HG03159 (cell line): Measurements from ENCODE around the gene YIPF5.

ENCODE experiments used
- ATAC-seq: cut with Tn5 transposase; IDR thresholded peaks from one replicate; pipeline ENCODE4 v1.9.1; 2021; ENCODE audit warnings: mild to moderate bottlenecking, moderate library complexity; ENCODE audit not compliant: unreplicated experiment

Gene YIPF5

GRCh38 chr5:144128844-144129243 lies 41.6 kb downstream of the YIPF5 start:
- ATAC-seq: no peak

- no peak for ATAC-seq
Measured at GRCh38 chr5:144126707-144127106, 43.8 kb downstream of the YIPF5 start.

GRCh38 chr5:144125163-144125726 lies 45.2 kb downstream of the YIPF5 start:
- ATAC-seq: no peak

- ATAC-seq: no peak
Measured at GRCh38 chr5:144122641-144123040, 47.8 kb downstream of the YIPF5 start.

- ATAC-seq: no peak
Measured at GRCh38 chr5:144122081-144122480, 48.4 kb downstream of the YIPF5 start.

GRCh38 chr5:144121577-144121976 lies 48.9 kb downstream of the YIPF5 start:
- no peak for ATAC-seq

- no peak for ATAC-seq
Measured at GRCh38 chr5:144120661-144121180, 49.7 kb downstream of the YIPF5 start.

GRCh38 chr5:144117412-144117811 lies 53.0 kb downstream of the YIPF5 start:
- no peak for ATAC-seq

GRCh38 chr5:144114571-144114970 lies 55.9 kb downstream of the YIPF5 start:
- ATAC-seq: no peak
